Astrocyte (in vitro differentiated cells and primary cell): ENCODE results near the gene LSM5. TPM values are rescaled to one million over a fixed set of nuclear protein-coding genes. Genes with fewer than 3 reads are reported as not detected.

Source experiments
- DNase-seq: peaks from one replicate; pipeline ENCODE4 v3.0.0-alpha.2; 2010; ENCODE audit warnings: low read depth
- FAIRE-seq: peaks from 2 replicates; lab custom pipeline; 2011; peaks lifted over from hg19 to GRCh38; lab: Jason Lieb, UNC
- H2AFZ ChIP-seq: 2 replicates; pipeline ENCODE4 v1.6.0; 2012; ENCODE audit warnings: low read depth, low read length, inconsistent platforms
- H3K27ac ChIP-seq: 2 replicates; pipeline ENCODE4 v1.5.1; 2011; ENCODE audit warnings: low read depth, low read length, inconsistent platforms
- H3K27me3 ChIP-seq: 2 replicates; pipeline ENCODE4 v1.6.0; 2011; ENCODE audit warnings: low read length, inconsistent platforms; ENCODE audit not compliant: insufficient read depth
- H3K36me3 ChIP-seq: 2 replicates; pipeline ENCODE4 v1.5.1; 2011; ENCODE audit warnings: low read length, inconsistent platforms; ENCODE audit not compliant: insufficient read depth
- H3K4me1 ChIP-seq: 2 replicates; pipeline ENCODE4 v1.5.1; 2011; ENCODE audit warnings: low read length, inconsistent platforms; ENCODE audit not compliant: insufficient read depth
- H3K4me2 ChIP-seq: 2 replicates; pipeline ENCODE4 v1.6.0; 2012; ENCODE audit warnings: low read length, inconsistent platforms
- H3K4me3 ChIP-seq: 2 replicates; pipeline ENCODE4 v1.5.1; 2011; ENCODE audit warnings: low read depth, mild to moderate bottlenecking, low read length, inconsistent platforms; ENCODE audit not compliant: insufficient read depth
- H3K79me2 ChIP-seq: 2 replicates; pipeline ENCODE4 v1.6.0; 2012; ENCODE audit warnings: mild to moderate bottlenecking, low read length, inconsistent platforms; ENCODE audit not compliant: insufficient read depth
- H3K9ac ChIP-seq: 2 replicates; pipeline ENCODE4 v1.6.0; 2012; ENCODE audit warnings: mild to moderate bottlenecking, low read length, inconsistent platforms
- H3K9me3 ChIP-seq: 2 replicates; pipeline ENCODE4 v1.5.1; 2012; ENCODE audit warnings: low read depth, mild to moderate bottlenecking, low read length, inconsistent platforms; ENCODE audit not compliant: insufficient read depth
- H4K20me1 ChIP-seq: 2 replicates; pipeline ENCODE4 v1.6.0; 2012; ENCODE audit warnings: low read length, inconsistent platforms; ENCODE audit not compliant: insufficient read depth
- H3K27ac Mint-ChIP-seq: one replicate; pipeline ENCODE4 v1.8.0; 2021; ENCODE audit warnings: mild to moderate bottlenecking, mixed read lengths; ENCODE audit not compliant: unreplicated experiment
- H3K27me3 Mint-ChIP-seq: one replicate; pipeline ENCODE4 v1.8.0; 2021; ENCODE audit warnings: low read depth, mixed read lengths; ENCODE audit not compliant: unreplicated experiment
- H3K36me3 Mint-ChIP-seq: one replicate; pipeline ENCODE4 v1.8.0; 2021; ENCODE audit warnings: low read depth, mixed read lengths; ENCODE audit not compliant: unreplicated experiment
- H3K4me1 Mint-ChIP-seq: one replicate; pipeline ENCODE4 v1.8.0; 2021; ENCODE audit warnings: low read depth, mixed read lengths; ENCODE audit not compliant: unreplicated experiment
- H3K4me3 Mint-ChIP-seq: one replicate; pipeline ENCODE4 v1.8.0; 2021; ENCODE audit warnings: mild to moderate bottlenecking, moderate library complexity, mixed read lengths; ENCODE audit not compliant: unreplicated experiment
- H3K9me3 Mint-ChIP-seq: one replicate; pipeline ENCODE4 v1.8.0; 2021; ENCODE audit warnings: mild to moderate bottlenecking, mixed read lengths; ENCODE audit not compliant: unreplicated experiment
- CTCF ChIP-seq: IDR thresholded peaks from 2 replicates; pipeline ENCODE4 v1.5.1; 2011; ENCODE audit warnings: low read depth, mild to moderate bottlenecking, inconsistent platforms, low read length, moderate library complexity; ENCODE audit not compliant: insufficient read depth
- EZH2 ChIP-seq: IDR thresholded peaks from 2 replicates; pipeline ENCODE4 v1.6.1; 2012; ENCODE audit warnings: mild to moderate bottlenecking, low read length, inconsistent platforms; ENCODE audit not compliant: insufficient read depth
- total RNA-seq: library from RNA; stranded (reverse); gene quantifications from 2 replicates; pipeline ENCODE4 v1.2.1, GENCODE V29; 2021

The LSM5 gene
- total RNA-seq, 1 donor from 2014 or later, result 36.2 TPM

- TF ChIP-seq EZH2, result no peak
- no peak for TF ChIP-seq CTCF
- no peaks in the 10 kb centered on the region for H3K36me3 ChIP-seq
- Mint-ChIP-seq H3K9me3 (no peaks in the 10 kb centered on the region), H3K27ac (no peak overlapping the region), H3K4me1 (peaks cover 17% of the 10 kb centered on the region), H3K27me3 (peaks cover 4% of the 10 kb centered on the region), H3K4me3 (no peak overlapping the region), H3K36me3 (no peaks in the 10 kb centered on the region)
- H3K27me3 ChIP-seq, result peaks cover 2% of the 10 kb centered on the region
- FAIRE-seq (no peak), DNase-seq (no peak)
- no peaks in the 10 kb centered on the region for H4K20me1 ChIP-seq
- no peak overlapping the region for H3K9ac ChIP-seq
- no peaks in the 10 kb centered on the region for H3K9me3 ChIP-seq
- H3K4me3 ChIP-seq, result no peak overlapping the region
- no peak overlapping the region for H3K27ac ChIP-seq
- no peak overlapping the region for H3K4me2 ChIP-seq
- no peaks in the 10 kb centered on the region for H3K79me2 ChIP-seq
- H3K4me1 ChIP-seq, result no peaks in the 10 kb centered on the region
- no peak overlapping the region for H2AFZ ChIP-seq
These were observed 13.1 kb downstream of the LSM5 start for GRCh38 chr7:32476816-32477648.

- no peak for FAIRE-seq
- H3K4me3 ChIP-seq, result no peak overlapping the region
- H3K9me3 ChIP-seq, result no peaks in the 10 kb centered on the region
- no peaks in the 10 kb centered on the region for H4K20me1 ChIP-seq
- no peak overlapping the region for H2AFZ ChIP-seq
- H3K4me2 ChIP-seq, result no peak overlapping the region
- no peaks in the 10 kb centered on the region for H3K9me3 Mint-ChIP-seq
- peaks cover 13% of the 10 kb centered on the region for H3K4me1 Mint-ChIP-seq
- no peaks in the 10 kb centered on the region for H3K27me3 Mint-ChIP-seq
- no peak overlapping the region for H3K9ac ChIP-seq
- H3K4me3 Mint-ChIP-seq, result no peak overlapping the region
- no peaks in the 10 kb centered on the region for H3K79me2 ChIP-seq
- no peak for DNase-seq
- H3K36me3 Mint-ChIP-seq, result no peaks in the 10 kb centered on the region
- H3K27ac ChIP-seq, result no peak overlapping the region
- H3K36me3 ChIP-seq, result no peaks in the 10 kb centered on the region
- H3K4me1 ChIP-seq, result no peaks in the 10 kb centered on the region
- TF ChIP-seq EZH2 (no peak), CTCF (no peak)
- H3K27me3 ChIP-seq, result no peaks in the 10 kb centered on the region
- no peak overlapping the region for H3K27ac Mint-ChIP-seq
These were observed 16.2 kb downstream of the LSM5 start for GRCh38 chr7:32474008-32474407.

GRCh38 chr7:32472015-32472414, 18.2 kb downstream of the LSM5 start:
- Histone ChIP-seq H3K27me3 (no peaks in the 10 kb centered on the region), H3K4me3 (no peak overlapping the region), H3K27ac (no peak overlapping the region), H4K20me1 (no peaks in the 10 kb centered on the region), H3K4me2 (no peak overlapping the region), H3K36me3 (no peaks in the 10 kb centered on the region), H3K9me3 (no peaks in the 10 kb centered on the region), H3K4me1 (no peaks in the 10 kb centered on the region), H2AFZ (no peak overlapping the region), H3K79me2 (no peaks in the 10 kb centered on the region), H3K9ac (no peak overlapping the region)
- Mint-ChIP-seq H3K4me1 (peaks cover 10% of the 10 kb centered on the region), H3K36me3 (no peaks in the 10 kb centered on the region), H3K27me3 (no peaks in the 10 kb centered on the region), H3K4me3 (no peak overlapping the region), H3K9me3 (no peaks in the 10 kb centered on the region), H3K27ac (no peak overlapping the region)
- DNase-seq, result no peak
- no peak for FAIRE-seq
- TF ChIP-seq EZH2, result no peak
- TF ChIP-seq CTCF, result no peak
